ENCODE results near the gene ZNF764. TPM values are rescaled to one million over a fixed set of nuclear protein-coding genes. Genes with fewer than 3 reads are reported as not detected.

ZNF764 gene
- total RNA-seq, 3 donors from 2014 or later = 4.0 to 8.2 (median 7.5) TPM

GRCh38 chr16:30551781-30552180, 6.4 kb downstream of the ZNF764 start:
- DNase-seq (ENCODE audit: low spot score in 2 of 2) = no peak
- no peaks in the 10 kb centered on the region for H3K27me3 ChIP-seq
- no peak overlapping the region for H3K27ac ChIP-seq
- no peaks in the 10 kb centered on the region for H3K9me3 ChIP-seq
- H3K36me3 ChIP-seq = peaks cover 7% of the 10 kb centered on the region
- no peaks in the 10 kb centered on the region for H3K4me1 ChIP-seq
- no peak for TF ChIP-seq CTCF (IDR thresholded peaks at IDR 0.05)
- TF ChIP-seq POLR2AphosphoS5 (IDR thresholded peaks at IDR 0.05) = no peak
- no peak for TF ChIP-seq POLR2A (IDR thresholded peaks at IDR 0.05)
- no peak overlapping the region for H3K4me3 ChIP-seq
- intact Hi-C loops (cut with DNase I; ENCODE audit: low total_unique reads) = no loop called here

- no peaks in the 10 kb centered on the region for H3K27me3 ChIP-seq
- H3K36me3 ChIP-seq = no peaks in the 10 kb centered on the region
- no peak for TF ChIP-seq CTCF (IDR thresholded peaks at IDR 0.05)
- TF ChIP-seq POLR2AphosphoS5 (IDR thresholded peaks at IDR 0.05) = no peak
- TF ChIP-seq POLR2A (IDR thresholded peaks at IDR 0.05) = no peak
- H3K4me3 ChIP-seq = no peak overlapping the region
- no peak for DNase-seq (ENCODE audit: low spot score in 2 of 2)
- H3K9me3 ChIP-seq = no peaks in the 10 kb centered on the region
- intact Hi-C loops (cut with DNase I; ENCODE audit: low total_unique reads) = loop anchor here (10.0 kb wide), 1 partner anchor 76 kb away; no protein-coding TSS in a partner anchor
- H3K4me1 ChIP-seq = no peaks in the 10 kb centered on the region
- no peak overlapping the region for H3K27ac ChIP-seq
Measured at GRCh38 chr16:30548416-30549253, 9.5 kb downstream of the ZNF764 start.

- Histone ChIP-seq H3K27ac (no peak overlapping the region), H3K36me3 (no peaks in the 10 kb centered on the region), H3K27me3 (no peaks in the 10 kb centered on the region), H3K9me3 (no peaks in the 10 kb centered on the region), H3K4me1 (no peaks in the 10 kb centered on the region), H3K4me3 (no peak overlapping the region)
- TF ChIP-seq POLR2AphosphoS5 (IDR thresholded peaks at IDR 0.05) (no peak), CTCF (IDR thresholded peaks at IDR 0.05) (no peak), POLR2A (IDR thresholded peaks at IDR 0.05) (no peak)
- DNase-seq (ENCODE audit: low spot score in 2 of 2) = no peak
- intact Hi-C loops (cut with DNase I; ENCODE audit: low total_unique reads) = loop anchor here (10.0 kb wide), 1 partner anchor 79 kb away; no protein-coding TSS in a partner anchor
Measured at GRCh38 chr16:30546115-30546514, 12.1 kb downstream of the ZNF764 start.

GRCh38 chr16:30543067-30543466, 15.1 kb downstream of the ZNF764 start:
- no peaks in the 10 kb centered on the region for H3K27me3 ChIP-seq
- TF ChIP-seq POLR2A (IDR thresholded peaks at IDR 0.05) (no peak), CTCF (IDR thresholded peaks at IDR 0.05) (no peak), POLR2AphosphoS5 (IDR thresholded peaks at IDR 0.05) (no peak)
- H3K36me3 ChIP-seq = no peaks in the 10 kb centered on the region
- DNase-seq (ENCODE audit: low spot score in 2 of 2) = no peak
- no peak overlapping the region for H3K4me3 ChIP-seq
- H3K4me1 ChIP-seq = no peaks in the 10 kb centered on the region
- intact Hi-C loops (cut with DNase I; ENCODE audit: low total_unique reads) = loop anchor here (10.0 kb wide), 1 partner anchor 82 kb away; no protein-coding TSS in a partner anchor
- H3K9me3 ChIP-seq = no peaks in the 10 kb centered on the region
- no peak overlapping the region for H3K27ac ChIP-seq
